GM23338 (cell line): Measurements from ENCODE around the gene DHX40. TPM values are rescaled to one million over a fixed set of nuclear protein-coding genes. Genes with fewer than 3 reads are reported as not detected.

Experiments used
- ATAC-seq: fragments of 200-7000 bp; cut with Tn5 transposase; 3 replicates; pipeline ENCODE4 v1.9.1; 2020
- DNase-seq: peaks from one replicate; pipeline ENCODE4 v3.0.0-alpha.2; 2015; ENCODE audit warnings: low spot score
- H2AFZ ChIP-seq: fragments of 200-600 bp; sonication (generic); 2 replicates; pipeline ENCODE4 v1.8.0; 2016; ENCODE audit warnings: antibody characterized with exemption, mild to moderate bottlenecking, moderate library complexity
- H3F3A ChIP-seq: fragments of 200-600 bp; sonication (generic); replicated peaks from 2 replicates; pipeline ENCODE4 v1.8.0; 2017; ENCODE audit warnings: antibody characterized with exemption, mixed run types, low read depth
- H3K27ac ChIP-seq: fragments of 200-600 bp; sonication (generic); 2 replicates; pipeline ENCODE4 v1.6.1; 2016; ENCODE audit warnings: low read depth
- H3K27me3 ChIP-seq: fragments of 200-600 bp; sonication (generic); 2 replicates; pipeline ENCODE4 v1.8.0; 2016; ENCODE audit warnings: mild to moderate bottlenecking, mixed run types, moderate library complexity; ENCODE audit not compliant: insufficient read depth
- H3K36me3 ChIP-seq: fragments of 200-600 bp; sonication (generic); 2 replicates; pipeline ENCODE4 v1.8.0; 2016; ENCODE audit warnings: mild to moderate bottlenecking; ENCODE audit not compliant: insufficient read depth
- H3K4me1 ChIP-seq: fragments of 200-600 bp; sonication (generic); 2 replicates; pipeline ENCODE4 v1.8.0; 2016; ENCODE audit warnings: mild to moderate bottlenecking, moderate library complexity; ENCODE audit not compliant: insufficient read depth
- H3K4me2 ChIP-seq: fragments of 200-600 bp; sonication (generic); 2 replicates; pipeline ENCODE4 v1.7.1; 2017; ENCODE audit warnings: mixed run types
- H3K4me3 ChIP-seq: fragments of 200-600 bp; sonication (generic); 2 replicates; pipeline ENCODE4 v1.6.1; 2016; ENCODE audit warnings: mixed run types
- H3K79me2 ChIP-seq: fragments of 200-600 bp; sonication (generic); replicated peaks from 2 replicates; pipeline ENCODE4 v1.8.0; 2017; ENCODE audit warnings: mild to moderate bottlenecking; ENCODE audit not compliant: insufficient read depth
- H3K9me2 ChIP-seq: fragments of 200-600 bp; sonication (generic); 2 replicates; pipeline ENCODE4 v1.8.0; 2017; ENCODE audit not compliant: insufficient read depth
- H4K20me1 ChIP-seq: fragments of 200-600 bp; sonication (generic); replicated peaks from 2 replicates; pipeline ENCODE4 v1.8.0; 2017; ENCODE audit warnings: mild to moderate bottlenecking; ENCODE audit not compliant: insufficient read depth
- H3K27ac Mint-ChIP-seq: 2 replicates; pipeline ENCODE4 v1.8.0; 2020; ENCODE audit warnings: inconsistent platforms, mild to moderate bottlenecking, moderate library complexity, mixed read lengths
- H3K27me3 Mint-ChIP-seq: 3 replicates; pipeline ENCODE4 v1.8.0; 2022; ENCODE audit warnings: low read depth, mild to moderate bottlenecking, moderate library complexity, mixed read lengths, inconsistent platforms; ENCODE audit not compliant: insufficient read depth, poor library complexity
- H3K36me3 Mint-ChIP-seq: 3 replicates; pipeline ENCODE4 v1.8.0; 2021; ENCODE audit warnings: low read depth, mild to moderate bottlenecking, inconsistent platforms, moderate library complexity, mixed read lengths
- H3K4me1 Mint-ChIP-seq: 3 replicates; pipeline ENCODE4 v1.8.0; 2020; ENCODE audit warnings: mild to moderate bottlenecking, inconsistent platforms, mixed read lengths
- H3K4me3 Mint-ChIP-seq: 3 replicates; pipeline ENCODE4 v1.8.0; 2021; ENCODE audit warnings: moderate library complexity, mild to moderate bottlenecking, inconsistent platforms, mixed read lengths
- H3K9me3 Mint-ChIP-seq: 3 replicates; pipeline ENCODE4 v1.8.0; 2020; ENCODE audit warnings: moderate library complexity, mild to moderate bottlenecking, inconsistent platforms, mixed read lengths
- EZH2 ChIP-seq: fragments of 200-600 bp; sonication (generic); IDR thresholded peaks from one replicate; pipeline ENCODE4 v1.8.0; 2017; ENCODE audit warnings: antibody characterized with exemption, mild to moderate bottlenecking, low read depth; ENCODE audit not compliant: unreplicated experiment
- JUNB ChIP-seq: IDR thresholded peaks from one replicate; pipeline ENCODE4 v1.6.1; 2016; ENCODE audit warnings: antibody characterized with exemption; ENCODE audit not compliant: unreplicated experiment
- polyA plus RNA-seq: library from polyadenylated mRNA; unstranded; fragments of >200 nt; fragmentation: Nextera tagmentation; extraction: Ambion mirVana; gene quantifications from 2 replicates; pipeline ENCODE4 v1.2.1, GENCODE V29; 2016
- total RNA-seq: library from RNA; depleted of rRNA; stranded (reverse); fragments of >200 nt; shearing (Covaris generic); gene quantifications from 2 replicates; pipeline ENCODE4 v1.2.3, GENCODE V29; 2014
- TF ChIP-seq, protein P1 (sequence below), 2 experiments: fragments of 200-600 bp in 1 of 2; sonication (generic) in 1 of 2; conservative IDR thresholded peaks; 2 replicates each; pipeline versions ENCODE4 v1.5.1 to v1.6.1; 2016 to 2017; ENCODE audit warnings: antibody characterized with exemption in 2 of 2, low read depth in 2 of 2, mild to moderate bottlenecking in 2 of 2, moderate library complexity in 1 of 2
- TF ChIP-seq, protein P2 (sequence below): IDR thresholded peaks from one replicate; pipeline ENCODE4 v1.6.1; 2018; ENCODE audit warnings: antibody characterized with exemption; ENCODE audit not compliant: unreplicated experiment

DHX40 gene
- total and polyA plus RNA-seq, 2 experiments from 2014 or later = 14.5 to 38.2 TPM

- no peaks in the 10 kb centered on the region for H4K20me1 ChIP-seq
- no peaks in the 10 kb centered on the region for H3K4me1 ChIP-seq
- no peak overlapping the region for H3K4me3 ChIP-seq
- H3K27ac ChIP-seq = no peak overlapping the region
- no peaks in the 10 kb centered on the region for H3K9me3 Mint-ChIP-seq
- TF ChIP-seq, protein P1, sequence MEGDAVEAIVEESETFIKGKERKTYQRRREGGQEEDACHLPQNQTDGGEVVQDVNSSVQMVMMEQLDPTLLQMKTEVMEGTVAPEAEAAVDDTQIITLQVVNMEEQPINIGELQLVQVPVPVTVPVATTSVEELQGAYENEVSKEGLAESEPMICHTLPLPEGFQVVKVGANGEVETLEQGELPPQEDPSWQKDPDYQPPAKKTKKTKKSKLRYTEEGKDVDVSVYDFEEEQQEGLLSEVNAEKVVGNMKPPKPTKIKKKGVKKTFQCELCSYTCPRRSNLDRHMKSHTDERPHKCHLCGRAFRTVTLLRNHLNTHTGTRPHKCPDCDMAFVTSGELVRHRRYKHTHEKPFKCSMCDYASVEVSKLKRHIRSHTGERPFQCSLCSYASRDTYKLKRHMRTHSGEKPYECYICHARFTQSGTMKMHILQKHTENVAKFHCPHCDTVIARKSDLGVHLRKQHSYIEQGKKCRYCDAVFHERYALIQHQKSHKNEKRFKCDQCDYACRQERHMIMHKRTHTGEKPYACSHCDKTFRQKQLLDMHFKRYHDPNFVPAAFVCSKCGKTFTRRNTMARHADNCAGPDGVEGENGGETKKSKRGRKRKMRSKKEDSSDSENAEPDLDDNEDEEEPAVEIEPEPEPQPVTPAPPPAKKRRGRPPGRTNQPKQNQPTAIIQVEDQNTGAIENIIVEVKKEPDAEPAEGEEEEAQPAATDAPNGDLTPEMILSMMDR (conservative IDR thresholded peaks at IDR 0.05; ENCODE audit: low read depth in 2 of 2) = peak in 1 of 2 experiments; percentile 24; a peak in 1 of 4 replicates
- TF ChIP-seq, protein P2, sequence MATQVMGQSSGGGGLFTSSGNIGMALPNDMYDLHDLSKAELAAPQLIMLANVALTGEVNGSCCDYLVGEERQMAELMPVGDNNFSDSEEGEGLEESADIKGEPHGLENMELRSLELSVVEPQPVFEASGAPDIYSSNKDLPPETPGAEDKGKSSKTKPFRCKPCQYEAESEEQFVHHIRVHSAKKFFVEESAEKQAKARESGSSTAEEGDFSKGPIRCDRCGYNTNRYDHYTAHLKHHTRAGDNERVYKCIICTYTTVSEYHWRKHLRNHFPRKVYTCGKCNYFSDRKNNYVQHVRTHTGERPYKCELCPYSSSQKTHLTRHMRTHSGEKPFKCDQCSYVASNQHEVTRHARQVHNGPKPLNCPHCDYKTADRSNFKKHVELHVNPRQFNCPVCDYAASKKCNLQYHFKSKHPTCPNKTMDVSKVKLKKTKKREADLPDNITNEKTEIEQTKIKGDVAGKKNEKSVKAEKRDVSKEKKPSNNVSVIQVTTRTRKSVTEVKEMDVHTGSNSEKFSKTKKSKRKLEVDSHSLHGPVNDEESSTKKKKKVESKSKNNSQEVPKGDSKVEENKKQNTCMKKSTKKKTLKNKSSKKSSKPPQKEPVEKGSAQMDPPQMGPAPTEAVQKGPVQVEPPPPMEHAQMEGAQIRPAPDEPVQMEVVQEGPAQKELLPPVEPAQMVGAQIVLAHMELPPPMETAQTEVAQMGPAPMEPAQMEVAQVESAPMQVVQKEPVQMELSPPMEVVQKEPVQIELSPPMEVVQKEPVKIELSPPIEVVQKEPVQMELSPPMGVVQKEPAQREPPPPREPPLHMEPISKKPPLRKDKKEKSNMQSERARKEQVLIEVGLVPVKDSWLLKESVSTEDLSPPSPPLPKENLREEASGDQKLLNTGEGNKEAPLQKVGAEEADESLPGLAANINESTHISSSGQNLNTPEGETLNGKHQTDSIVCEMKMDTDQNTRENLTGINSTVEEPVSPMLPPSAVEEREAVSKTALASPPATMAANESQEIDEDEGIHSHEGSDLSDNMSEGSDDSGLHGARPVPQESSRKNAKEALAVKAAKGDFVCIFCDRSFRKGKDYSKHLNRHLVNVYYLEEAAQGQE = no peak
- H3K9me2 ChIP-seq = no peaks in the 10 kb centered on the region
- no peaks in the 10 kb centered on the region for H3K27me3 ChIP-seq
- H3K79me2 ChIP-seq = no peaks in the 10 kb centered on the region
- H3K36me3 ChIP-seq = no peaks in the 10 kb centered on the region
- no peak overlapping the region for H3K27ac Mint-ChIP-seq
- H3K4me1 Mint-ChIP-seq = no peaks in the 10 kb centered on the region
- peaks cover 7% of the 10 kb centered on the region for H3K27me3 Mint-ChIP-seq
- no peak overlapping the region for H2AFZ ChIP-seq
- H3F3A ChIP-seq = no peaks in the 10 kb centered on the region
- DNase-seq = peak; percentile 31
- no peaks in the 10 kb centered on the region for H3K36me3 Mint-ChIP-seq
- no peak overlapping the region for H3K4me2 ChIP-seq
- ATAC-seq = no peak
- H3K4me3 Mint-ChIP-seq = no peak overlapping the region
Measured at GRCh38 chr17:59534583-59534982, 30.8 kb upstream of the DHX40 start.

DNA sequence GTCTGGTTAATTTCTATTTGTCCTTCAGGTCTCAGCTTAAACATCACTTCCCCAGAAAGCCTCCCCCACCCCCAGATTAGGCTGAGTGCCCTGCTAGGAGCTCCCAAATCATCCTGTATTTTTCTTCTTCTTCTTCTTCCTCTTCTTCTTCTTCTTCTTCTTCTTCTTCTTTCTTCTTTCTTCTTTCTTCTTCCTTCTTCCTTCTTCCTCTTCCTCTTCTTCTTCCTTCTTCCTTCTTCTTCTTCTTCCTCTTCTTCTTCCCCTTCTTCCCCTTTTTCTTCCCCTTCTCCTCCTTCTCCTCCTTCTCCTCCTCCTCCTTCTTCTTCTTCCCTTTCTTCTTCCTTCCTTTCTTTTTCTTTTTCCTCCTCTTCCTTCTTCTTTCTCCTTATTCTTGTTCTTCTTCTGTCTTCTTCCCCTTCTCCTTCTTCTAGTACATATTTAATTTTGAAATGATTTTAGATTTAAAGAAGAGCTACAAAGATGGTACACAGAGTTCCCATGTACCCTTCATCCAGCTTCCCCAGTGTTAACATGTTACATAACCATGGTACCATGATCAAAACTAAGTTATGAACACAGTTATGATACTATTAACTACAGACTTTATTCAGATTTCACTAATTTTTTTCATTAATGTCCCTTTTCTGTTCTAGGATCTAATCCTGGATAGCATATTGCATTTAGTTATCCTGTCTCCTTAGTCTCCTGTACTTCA lies 27.1 kb upstream of the DHX40 start:
- Histone ChIP-seq H2AFZ (no peak overlapping the region), H3K27ac (no peak overlapping the region), H3K4me2 (no peak overlapping the region), H3K27me3 (no peaks in the 10 kb centered on the region), H3K4me3 (no peak overlapping the region), H3K4me1 (no peaks in the 10 kb centered on the region), H4K20me1 (no peaks in the 10 kb centered on the region), H3K36me3 (no peaks in the 10 kb centered on the region), H3F3A (no peaks in the 10 kb centered on the region), H3K79me2 (no peaks in the 10 kb centered on the region), H3K9me2 (0 out of 2 replicates have a peak, but pooled peaks cover 2% of the 10 kb centered on the region)
- TF ChIP-seq EZH2 = no peak
- no peak for TF ChIP-seq JUNB
- TF ChIP-seq, protein P2 = no peak
- DNase-seq (no peak), ATAC-seq (no peak)
- Mint-ChIP-seq H3K4me3 (no peak overlapping the region), H3K27me3 (peaks cover 7% of the 10 kb centered on the region), H3K36me3 (no peaks in the 10 kb centered on the region), H3K9me3 (no peaks in the 10 kb centered on the region), H3K27ac (no peak overlapping the region), H3K4me1 (no peaks in the 10 kb centered on the region)
